ENCODE data around the gene RASSF8.

Gene RASSF8

DNA sequence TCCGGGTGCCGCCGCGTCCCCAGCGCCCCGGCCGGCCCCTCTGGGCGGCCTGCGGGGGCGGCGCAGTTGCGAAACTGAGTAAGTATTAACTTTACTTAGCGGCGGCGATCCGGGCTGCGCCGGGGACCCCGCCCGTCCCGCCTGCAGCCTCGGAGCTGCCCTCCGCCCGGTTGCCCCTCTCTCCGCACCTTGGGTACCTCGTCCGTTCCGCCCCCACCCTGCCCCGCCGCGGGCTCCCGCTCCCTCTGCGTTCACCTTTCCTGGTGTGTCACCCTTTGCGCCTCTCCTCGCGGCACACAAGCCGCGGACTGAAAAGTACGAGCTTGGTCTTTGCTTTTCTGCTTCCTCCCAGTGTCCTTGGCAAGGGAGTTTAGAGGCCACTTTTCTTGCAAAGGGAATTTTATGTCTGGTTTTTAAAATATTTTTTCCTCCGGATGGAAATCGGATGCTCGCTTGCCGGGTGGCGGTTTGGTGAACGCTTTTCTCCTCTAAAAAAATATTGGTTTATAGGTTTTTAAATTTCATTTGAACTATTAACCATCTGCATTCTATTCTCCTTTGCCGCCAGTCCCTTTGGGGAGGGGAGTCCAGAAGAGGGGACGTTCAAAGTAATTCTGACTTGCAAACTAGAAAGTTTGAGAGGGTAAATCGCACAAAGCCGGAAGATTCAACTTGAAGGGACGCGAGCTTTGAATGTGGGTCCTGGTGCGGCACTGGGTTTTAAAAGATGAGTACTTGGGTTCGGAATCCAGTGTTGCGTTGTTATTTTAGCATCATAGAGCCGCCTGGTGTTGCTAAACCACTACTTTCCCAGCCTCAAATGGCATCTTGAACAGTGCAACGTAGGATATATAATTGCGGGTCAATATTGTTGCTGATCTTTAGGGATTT lies 834 bp downstream of the RASSF8 start:
- DNase-seq: peak in 38 of 42 donors; percentile 14 to 69 (median 43)
- intact Hi-C loops (cut with DNase I): loop anchor here (5.0 kb wide), 2 partner anchors 58 to 78 kb away; no protein-coding TSS in a partner anchor

DNA sequence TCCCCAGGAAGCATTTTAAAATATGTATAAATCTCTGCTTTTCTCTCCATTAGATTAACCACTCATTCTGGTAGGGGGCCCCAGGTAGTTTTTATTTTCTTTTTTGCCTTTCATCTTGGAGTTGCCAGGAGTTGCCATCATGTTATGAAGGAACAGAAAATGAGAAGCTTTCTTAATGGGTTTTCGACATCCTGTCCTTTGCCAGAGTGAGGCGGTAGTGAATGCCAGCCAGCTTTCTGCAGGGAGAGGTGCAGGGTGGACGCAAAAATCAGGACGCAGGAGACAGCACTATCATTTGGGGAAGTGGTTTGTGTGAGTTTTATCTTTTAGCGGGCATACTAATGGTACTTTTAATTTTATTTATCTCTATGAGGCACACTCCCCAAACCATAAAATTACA lies 1.7 kb downstream of the RASSF8 start:
- intact Hi-C loops (cut with DNase I): no loop called here
- DNase-seq: peak in 31 of 42 donors; percentile 24 to 71 (median 46)

DNA sequence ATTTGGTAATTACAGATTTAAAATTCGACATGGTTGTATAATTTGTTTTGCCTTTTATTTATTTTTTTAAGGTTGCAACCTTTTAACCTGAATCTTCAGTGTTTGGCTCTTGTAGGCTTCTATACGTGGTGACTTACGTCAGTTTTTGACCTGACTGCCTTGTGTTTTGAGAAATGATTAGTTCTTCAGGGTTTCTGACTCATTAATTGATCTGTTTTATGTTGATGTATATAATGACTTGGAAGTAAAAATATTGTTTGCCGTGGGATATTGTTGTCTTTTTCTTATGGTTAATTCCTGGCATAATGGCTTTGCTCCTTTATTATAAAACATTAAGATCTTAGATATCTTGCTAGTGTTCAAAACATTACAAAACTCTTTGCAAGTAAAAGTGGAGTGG lies 2.5 kb downstream of the RASSF8 start:
- no peak for DNase-seq
- intact Hi-C loops (cut with DNase I): no loop called here

DNA sequence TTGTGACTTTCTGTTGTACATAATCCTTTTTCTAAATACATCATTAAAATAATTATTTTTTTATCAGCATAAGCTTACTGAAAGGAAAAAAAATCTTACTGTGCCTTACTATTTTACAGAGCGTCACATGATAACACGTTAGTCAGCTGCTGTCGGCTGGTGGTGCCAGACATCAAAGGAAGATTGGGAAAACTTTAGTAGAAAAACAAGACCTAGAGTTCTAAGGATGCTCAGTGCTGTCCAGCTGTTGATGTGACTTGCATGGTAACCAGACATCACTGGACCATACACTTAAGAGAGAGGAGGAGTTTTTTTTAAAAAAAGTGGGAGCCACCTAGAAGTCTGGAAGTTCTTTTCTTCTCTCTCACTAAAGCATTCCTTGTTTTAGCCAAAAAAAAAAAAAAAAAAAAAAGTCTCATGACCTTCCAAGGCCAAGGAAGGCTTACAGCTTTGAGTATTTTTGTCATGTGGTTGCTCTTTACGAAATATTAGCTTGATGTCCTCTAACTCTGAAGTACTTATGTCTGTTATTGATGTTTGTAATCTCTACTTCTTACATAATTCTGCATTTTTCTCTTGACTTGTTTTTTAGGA lies 4.5 kb downstream of the RASSF8 start:
- no peak for DNase-seq
- intact Hi-C loops (cut with DNase I): no loop called here

DNA sequence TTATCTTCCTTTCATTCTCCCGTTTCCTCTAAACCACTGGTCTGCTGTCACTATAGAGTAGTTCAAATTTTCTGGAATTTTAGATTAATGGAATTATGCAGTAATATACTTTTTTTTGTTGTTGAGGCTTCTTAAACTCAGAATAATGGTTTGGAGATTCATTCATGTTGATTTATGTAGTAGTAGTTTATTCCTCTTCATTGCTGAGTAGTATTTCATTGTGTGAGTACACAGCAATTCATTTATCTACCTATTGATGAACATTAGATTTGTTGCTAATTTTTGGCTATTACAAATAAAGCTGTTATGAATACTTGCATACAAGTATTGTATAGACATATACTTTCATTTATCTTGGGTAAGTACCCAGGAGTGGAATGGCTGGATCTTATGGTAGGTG lies 7.2 kb downstream of the RASSF8 start:
- intact Hi-C loops (cut with DNase I): no loop called here
- no peak for DNase-seq

DNA sequence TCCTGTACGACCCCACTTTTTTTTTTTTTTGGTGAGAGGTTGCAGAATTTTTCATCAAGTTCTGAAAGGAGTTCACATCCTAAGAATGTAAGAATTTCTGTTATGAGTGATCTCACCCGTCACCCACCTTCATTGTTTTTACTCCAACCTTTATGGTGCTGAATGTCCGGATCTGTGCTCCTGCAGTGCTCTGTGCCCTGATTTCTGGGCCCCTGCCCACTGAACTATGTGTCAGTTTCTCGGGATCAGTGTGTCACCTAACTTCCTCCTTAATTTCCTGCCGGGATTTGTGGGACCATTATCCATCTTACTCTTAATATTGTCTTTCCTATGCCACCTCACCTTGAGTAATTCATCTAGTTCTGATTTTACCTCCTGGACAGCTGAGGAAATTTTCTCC lies 11.6 kb downstream of the RASSF8 start:
- DNase-seq: no peak
- intact Hi-C loops (cut with DNase I): no loop called here

DNA sequence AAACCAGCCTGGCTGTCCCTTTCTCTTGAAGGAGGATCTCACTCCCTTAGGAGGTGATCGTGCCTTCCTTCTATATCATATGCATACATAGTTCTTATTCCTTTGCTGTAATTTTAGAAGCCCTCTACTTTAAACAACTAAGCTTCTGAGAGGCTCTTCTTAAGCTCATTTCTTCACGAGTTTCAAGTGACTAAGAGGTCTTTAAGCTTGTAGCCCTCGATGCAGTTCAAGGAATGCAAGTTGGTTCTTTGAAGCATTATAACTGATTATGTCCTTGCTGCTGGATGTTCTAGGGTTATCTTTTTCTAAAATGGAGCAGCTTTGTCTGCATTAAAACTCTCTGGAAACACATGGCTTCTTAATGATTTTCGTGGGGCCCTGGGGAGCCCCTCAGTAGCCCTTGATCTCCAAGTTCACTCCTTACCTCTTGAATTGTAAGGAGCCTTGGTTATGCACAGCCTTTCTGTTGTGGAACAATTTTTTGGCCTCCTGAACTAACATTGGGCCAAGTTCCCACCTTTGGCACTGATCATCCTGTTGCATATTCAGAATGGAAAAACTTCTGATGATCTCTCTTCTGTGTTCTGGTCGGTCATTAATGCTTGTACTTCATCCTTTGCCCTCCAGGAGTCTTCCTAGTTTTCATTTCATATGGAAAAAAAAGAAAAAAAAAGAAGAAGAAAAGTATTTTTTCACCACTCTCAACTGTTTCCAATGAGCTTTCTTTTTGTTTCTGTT lies 12.6 kb downstream of the RASSF8 start:
- DNase-seq: no peak
- intact Hi-C loops (cut with DNase I): no loop called here

DNA sequence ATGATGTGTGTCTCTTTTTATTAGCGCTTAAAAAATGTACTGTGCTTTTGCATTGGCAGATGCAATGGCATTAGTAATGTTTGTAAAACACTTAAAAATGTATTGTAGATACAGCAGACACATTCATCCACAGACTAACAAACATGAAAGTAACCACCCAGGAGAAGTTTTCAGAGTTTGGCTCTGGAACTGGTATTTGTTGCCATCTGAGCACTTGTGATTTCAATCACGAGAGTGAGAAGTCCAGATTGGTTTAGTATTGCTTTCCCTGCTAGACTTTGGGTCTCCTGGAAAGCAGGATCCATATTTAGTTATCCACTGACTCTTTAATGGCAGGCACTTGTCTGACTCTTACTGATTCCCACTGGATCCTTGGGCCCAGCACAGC lies 13.2 kb downstream of the RASSF8 start:
- intact Hi-C loops (cut with DNase I): no loop called here

DNA sequence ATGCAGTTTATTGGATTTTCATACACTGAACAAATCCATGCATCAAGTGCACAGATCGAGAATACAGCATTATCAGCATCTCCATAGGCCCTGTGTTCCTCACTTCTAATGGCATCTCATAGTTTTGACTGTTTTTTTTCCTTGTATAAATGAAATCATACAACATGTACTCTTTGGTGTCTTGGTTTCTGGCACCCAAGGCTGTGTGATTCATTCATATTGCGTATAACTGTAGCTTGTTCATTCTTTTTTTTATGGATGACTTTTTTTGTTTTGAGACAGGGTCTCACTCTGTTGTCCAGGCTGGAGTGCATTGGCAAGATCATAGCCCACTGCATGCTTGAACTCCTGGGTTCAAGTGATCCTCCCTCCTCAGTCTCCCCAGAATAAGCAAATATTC lies 14.3 kb downstream of the RASSF8 start:
- intact Hi-C loops (cut with DNase I): no loop called here

More for the DNA sequence above, 13.2 kb downstream of the RASSF8 start:
- DNase-seq: no peak

DNA sequence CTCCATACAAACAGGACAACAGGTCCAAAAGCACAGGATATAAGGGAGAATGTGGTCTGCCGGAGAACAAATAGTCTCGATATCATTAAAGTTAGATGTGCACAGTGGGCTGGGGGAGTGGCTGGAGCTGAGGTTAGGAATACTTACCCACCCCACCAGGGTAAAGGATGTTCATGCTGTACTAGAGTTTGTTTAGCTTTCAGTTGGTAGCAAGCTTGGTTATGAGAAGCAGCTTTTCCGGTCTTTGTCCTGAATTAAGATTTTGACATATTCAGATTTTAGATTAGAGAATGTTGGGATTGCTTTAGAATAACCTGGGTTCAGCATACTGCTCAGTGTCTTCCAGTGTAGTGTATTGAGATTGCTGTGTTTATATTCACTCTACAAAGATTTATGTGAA lies 16.7 kb downstream of the RASSF8 start:
- intact Hi-C loops (cut with DNase I): no loop called here

More for the DNA sequence above, 14.3 kb downstream of the RASSF8 start:
- DNase-seq: no peak

DNA sequence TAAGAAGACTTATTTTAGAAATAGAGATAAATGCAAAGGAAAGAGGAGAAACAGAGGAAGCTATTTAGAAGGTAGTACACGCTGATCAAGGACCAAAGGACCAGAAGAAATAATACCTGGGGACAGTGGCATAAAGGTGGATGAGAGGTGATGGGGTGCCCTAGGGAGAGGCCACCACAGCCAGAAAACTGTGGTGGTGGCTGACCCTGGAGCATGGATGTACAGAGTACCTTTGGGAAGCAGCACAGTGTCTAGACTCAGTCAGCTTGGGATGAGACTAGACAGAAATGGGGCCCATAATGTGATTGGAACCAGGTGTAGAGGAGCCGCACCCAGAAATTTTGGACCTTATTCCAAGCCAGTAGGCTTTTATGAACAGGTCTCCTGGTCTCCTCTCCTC lies 17.2 kb downstream of the RASSF8 start:
- intact Hi-C loops (cut with DNase I): no loop called here

More for the DNA sequence above, 16.7 kb downstream of the RASSF8 start:
- DNase-seq: no peak

DNA sequence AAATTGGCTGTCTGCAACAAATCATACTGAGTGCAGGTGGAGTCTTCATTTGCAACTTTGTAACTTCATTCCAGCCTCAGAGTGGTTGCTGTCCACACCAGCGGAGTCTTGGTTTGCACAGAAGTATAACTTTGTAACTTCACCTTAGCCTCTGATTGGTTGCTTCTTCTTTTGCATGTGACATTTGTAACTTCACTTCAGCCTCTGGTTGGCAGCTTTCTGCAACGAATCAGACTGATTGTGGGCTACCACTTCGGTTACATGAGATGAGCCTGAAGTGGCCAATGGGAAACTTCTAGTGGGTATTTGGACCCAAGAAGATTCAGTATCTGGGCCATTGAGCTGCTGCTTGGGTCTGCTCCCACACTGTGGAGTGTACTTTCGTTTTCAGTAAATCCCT lies 17.8 kb downstream of the RASSF8 start:
- intact Hi-C loops (cut with DNase I): no loop called here
- DNase-seq: peak in 2 of 42 donors; percentile 28 to 42

More for the DNA sequence above, 17.2 kb downstream of the RASSF8 start:
- DNase-seq: no peak

DNA sequence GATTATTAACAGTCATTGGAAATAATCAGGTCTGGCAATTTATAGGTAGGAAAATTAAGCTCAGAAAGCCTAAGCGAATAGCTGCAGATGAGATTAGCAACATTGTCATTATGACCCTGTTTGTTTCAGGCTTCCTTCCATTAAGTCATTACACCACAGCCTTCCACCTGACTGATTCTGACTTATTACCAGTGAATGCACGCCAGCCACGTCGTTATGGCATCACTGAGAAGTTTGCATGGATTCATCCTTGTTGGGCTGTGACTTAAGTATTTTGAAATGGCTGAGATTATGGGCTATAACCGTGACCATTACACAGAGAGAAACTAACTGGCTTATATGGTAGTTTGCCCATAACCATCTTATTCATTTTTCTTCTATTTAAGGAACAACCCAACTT lies 18.6 kb downstream of the RASSF8 start:
- DNase-seq: no peak
- intact Hi-C loops (cut with DNase I): no loop called here

DNA sequence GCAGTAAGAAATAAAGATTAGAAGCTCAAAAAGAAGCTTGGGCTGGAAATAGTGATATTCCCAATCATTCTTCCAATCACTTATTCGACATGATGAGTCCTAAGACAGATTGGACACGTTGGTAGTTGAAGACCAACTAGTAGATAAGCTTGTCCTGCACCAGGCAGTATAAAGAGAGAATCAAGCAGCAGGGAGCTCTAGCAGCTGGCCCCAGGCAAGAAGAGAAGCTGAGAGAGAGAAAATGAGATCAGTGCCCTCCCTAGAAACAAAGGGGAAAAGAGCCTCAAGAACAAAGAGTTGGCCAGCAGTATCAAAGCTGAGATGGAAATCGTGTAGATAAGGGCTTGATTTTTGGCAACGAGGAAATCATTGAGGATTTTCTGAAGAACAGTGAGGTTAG lies 20.6 kb downstream of the RASSF8 start:
- no peak for DNase-seq
- intact Hi-C loops (cut with DNase I): no loop called here

DNA sequence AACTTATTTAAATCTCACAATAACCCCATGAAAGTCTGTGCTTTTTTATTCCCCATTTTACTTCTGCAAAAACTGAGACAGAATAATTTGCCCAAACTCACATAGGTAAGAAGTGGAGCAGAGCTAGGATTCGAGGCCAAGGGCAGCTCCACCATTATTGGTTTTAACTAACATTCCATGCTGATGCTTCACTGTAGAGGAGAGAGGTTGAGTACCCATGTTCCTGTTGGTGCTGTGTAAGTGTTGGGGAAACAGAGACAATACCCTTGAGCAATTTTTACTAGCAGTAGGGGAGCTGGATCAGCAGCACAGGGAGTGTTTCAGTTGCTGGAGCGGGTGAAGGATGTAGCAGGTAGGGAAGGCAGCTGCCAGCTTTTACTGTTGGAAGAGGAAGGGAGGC lies 21.1 kb downstream of the RASSF8 start:
- intact Hi-C loops (cut with DNase I): no loop called here
- no peak for DNase-seq

DNA sequence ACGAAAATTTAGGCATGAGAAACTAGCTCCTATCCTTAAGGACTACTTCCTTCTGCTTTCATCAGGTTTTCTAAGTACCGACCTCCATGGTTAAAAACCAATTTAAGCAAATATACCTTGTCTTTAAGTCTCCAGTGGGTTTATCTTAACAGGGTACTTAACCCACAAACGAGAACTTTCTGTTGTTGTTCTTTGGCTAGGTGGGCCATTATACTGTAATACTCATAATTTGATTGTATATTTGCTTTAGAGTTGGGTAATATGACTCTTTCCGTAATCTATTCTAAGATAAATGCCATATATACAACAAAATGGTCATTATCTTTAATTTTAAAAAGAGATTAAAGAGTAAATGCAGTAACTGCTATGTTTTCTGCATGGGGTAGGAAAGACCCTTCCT lies 21.6 kb downstream of the RASSF8 start:
- intact Hi-C loops (cut with DNase I): no loop called here
- DNase-seq: no peak

DNA sequence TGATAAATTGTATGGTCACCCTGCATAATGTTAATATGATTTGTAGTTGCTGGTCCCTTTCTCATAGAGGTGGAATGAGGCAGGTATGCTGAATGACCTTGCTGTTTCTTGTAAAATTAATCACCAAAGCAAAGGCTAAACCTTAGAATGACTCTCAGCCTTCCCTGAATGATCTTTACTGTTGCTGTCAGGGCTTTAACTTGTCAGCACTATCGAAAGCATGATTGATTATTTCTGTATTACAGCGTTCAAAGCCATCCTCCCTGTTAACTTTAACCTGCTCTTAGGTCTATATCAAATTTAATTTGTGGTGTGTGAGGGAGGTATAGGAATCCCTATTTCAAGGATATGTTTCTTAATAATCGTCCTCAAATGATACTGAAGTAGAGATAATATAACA lies 23.1 kb downstream of the RASSF8 start:
- intact Hi-C loops (cut with DNase I): no loop called here
- no peak for DNase-seq

DNA sequence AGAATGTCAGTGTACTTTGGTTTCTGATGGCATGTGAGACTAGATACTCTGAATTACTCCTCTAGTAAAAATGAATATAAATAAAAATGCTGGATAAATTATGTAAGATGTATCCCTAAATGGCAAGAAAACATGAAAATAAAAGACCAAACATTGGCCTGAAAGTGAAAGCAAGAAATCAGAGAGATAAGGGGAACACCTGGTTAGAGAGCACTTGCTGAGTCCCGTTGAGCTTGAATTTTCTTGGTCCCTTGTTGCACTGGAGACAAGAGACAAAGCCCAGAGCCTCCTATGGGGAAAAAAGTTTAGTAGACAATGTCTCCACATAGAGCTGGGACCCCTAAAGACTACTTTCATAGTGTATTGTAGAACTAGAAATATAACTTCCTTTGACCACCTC lies 23.9 kb downstream of the RASSF8 start:
- DNase-seq: no peak
- intact Hi-C loops (cut with DNase I): no loop called here

DNA sequence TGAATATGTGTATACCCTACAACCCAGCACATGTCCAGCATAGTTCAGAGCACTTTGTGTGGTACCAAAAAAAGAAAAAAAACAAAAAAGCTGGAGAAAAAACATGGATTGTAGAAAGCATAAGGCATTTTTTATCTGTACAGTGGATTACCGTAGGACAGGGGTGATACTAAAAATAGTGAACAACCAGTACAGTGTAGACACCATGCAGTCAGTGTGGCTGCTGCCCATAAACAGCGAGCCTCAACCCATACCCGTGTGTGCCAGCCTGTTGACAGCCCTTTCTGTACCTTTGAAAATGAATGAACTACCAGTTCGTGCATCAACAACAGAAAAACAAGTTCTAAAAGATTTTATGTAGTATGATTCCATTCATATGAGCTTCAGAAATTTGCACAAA lies 25.1 kb downstream of the RASSF8 start:
- intact Hi-C loops (cut with DNase I): no loop called here

DNA sequence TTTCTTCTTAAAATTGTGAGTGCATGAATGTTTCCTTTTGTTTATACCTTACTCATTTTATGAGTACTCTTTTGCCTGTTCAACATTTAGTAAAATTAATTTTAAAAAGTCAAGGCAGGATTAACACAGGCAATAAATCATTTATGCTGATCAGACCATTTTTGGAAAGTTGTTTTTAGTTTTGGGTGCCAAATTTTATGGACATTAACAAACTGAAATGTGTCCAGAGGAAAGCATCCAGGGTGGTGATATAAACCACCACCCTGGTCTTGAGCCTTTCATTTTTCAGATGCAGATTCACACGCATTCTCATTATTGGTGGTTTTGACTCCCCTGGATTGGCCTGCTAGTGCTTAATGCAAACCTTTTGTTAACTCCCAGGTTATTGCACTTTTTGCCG lies 26.3 kb downstream of the RASSF8 start:
- no peak for DNase-seq
- intact Hi-C loops (cut with DNase I): no loop called here

More for the DNA sequence above, 25.1 kb downstream of the RASSF8 start:
- DNase-seq: no peak
